MM.1S (cell line): ENCODE data around the gene CDKL4.
"Not testable (repeated sequence)": the region's sequence is repeated elsewhere in the genome, so short reads cannot be mapped to it uniquely, and the experiment has no call there.

Experiments
- DNase-seq: peaks from one replicate; pipeline ENCODE4 v3.0.0-alpha.2; 2015
- H2AFZ ChIP-seq: fragments of 300-600 bp; sonication (generic); 2 replicates; pipeline ENCODE4 v1.6.0; 2016; ENCODE audit warnings: antibody characterized with exemption, low read length
- H3F3A ChIP-seq: fragments of 300-600 bp; sonication (generic); 2 replicates; pipeline ENCODE4 v1.6.1; 2016; ENCODE audit warnings: mild to moderate bottlenecking, antibody characterized with exemption, low read length, moderate library complexity, mixed read lengths; ENCODE audit not compliant: insufficient read depth
- H3K27ac ChIP-seq: fragments of 300-600 bp; sonication (generic); 2 replicates; pipeline ENCODE4 v1.5.1; 2016; ENCODE audit warnings: mild to moderate bottlenecking, low read length
- H3K27me3 ChIP-seq: fragments of 300-600 bp; sonication (generic); replicated peaks from 2 replicates; pipeline ENCODE4 v1.6.0; 2016; ENCODE audit warnings: low read length; ENCODE audit not compliant: insufficient read depth
- H3K36me3 ChIP-seq: fragments of 300-600 bp; sonication (generic); replicated peaks from 2 replicates; pipeline ENCODE4 v1.6.1; 2016; ENCODE audit warnings: mild to moderate bottlenecking, low read length, mixed read lengths; ENCODE audit not compliant: insufficient read depth
- H3K4me1 ChIP-seq: fragments of 300-600 bp; sonication (generic); 2 replicates; pipeline ENCODE4 v1.6.1; 2016; ENCODE audit warnings: low read length, mixed read lengths
- H3K4me2 ChIP-seq: fragments of 300-600 bp; sonication (generic); 2 replicates; pipeline ENCODE4 v1.6.0; 2016; ENCODE audit warnings: low read depth, low read length
- H3K4me3 ChIP-seq: fragments of 300-600 bp; sonication (generic); 2 replicates; pipeline ENCODE4 v1.5.1; 2016; ENCODE audit warnings: low read length, mixed read lengths
- H3K79me2 ChIP-seq: fragments of 300-600 bp; sonication (generic); 2 replicates; pipeline ENCODE4 v1.6.1; 2016; ENCODE audit warnings: mixed run types, low read length, mixed read lengths
- H3K9ac ChIP-seq: fragments of 300-600 bp; sonication (generic); 2 replicates; pipeline ENCODE4 v1.6.1; 2016; ENCODE audit warnings: low read length, mixed read lengths
- H3K9me2 ChIP-seq: fragments of 300-600 bp; sonication (generic); replicated peaks from 2 replicates; pipeline ENCODE4 v1.6.1; 2016; ENCODE audit warnings: mild to moderate bottlenecking, low read length, mixed read lengths; ENCODE audit not compliant: insufficient read depth
- H3K9me3 ChIP-seq: fragments of 300-600 bp; sonication (generic); replicated peaks from 2 replicates; pipeline ENCODE4 v1.6.1; 2016; ENCODE audit warnings: mild to moderate bottlenecking, low read length, mixed read lengths; ENCODE audit not compliant: insufficient read depth
- H4K20me1 ChIP-seq: fragments of 300-600 bp; sonication (generic); 2 replicates; pipeline ENCODE4 v1.6.1; 2016; ENCODE audit warnings: mild to moderate bottlenecking, low read length, moderate library complexity, mixed read lengths; ENCODE audit not compliant: insufficient read depth
- CTCF ChIP-seq: fragments of 300-600 bp; sonication (generic); IDR thresholded peaks from 2 replicates; pipeline ENCODE4 v1.5.1; 2016; ENCODE audit warnings: antibody characterized with exemption, low read length, mixed read lengths
- EZH2 ChIP-seq: fragments of 300-600 bp; sonication (generic); optimal IDR thresholded peaks from 2 replicates; pipeline ENCODE3; 2017; ENCODE audit warnings: low read depth, mild to moderate bottlenecking, antibody characterized with exemption, low read length, mixed read lengths
- EZH2phosphoT487 ChIP-seq: fragments of 300-600 bp; sonication (generic); IDR thresholded peaks from 2 replicates; pipeline ENCODE4 v1.6.1; 2018; ENCODE audit warnings: antibody characterized with exemption, low read length

Gene CDKL4

GRCh38 chr2:39174022-39174421 lies 69.7 kb downstream of the CDKL4 start:
- H3K36me3 ChIP-seq = no peaks in the 10 kb centered on the region
- no peaks in the 10 kb centered on the region for H3K9me3 ChIP-seq
- no peak overlapping the region for H3K9ac ChIP-seq
- no peaks in the 10 kb centered on the region for H3K79me2 ChIP-seq
- no peak overlapping the region for H3K4me3 ChIP-seq
- H3K27me3 ChIP-seq = no peaks in the 10 kb centered on the region
- H3K4me2 ChIP-seq = no peak overlapping the region
- H3K9me2 ChIP-seq = no peaks in the 10 kb centered on the region
- DNase-seq = no peak
- H2AFZ ChIP-seq = no peak overlapping the region
- H3K4me1 ChIP-seq = no peaks in the 10 kb centered on the region
- no peak overlapping the region for H3K27ac ChIP-seq
- no peaks in the 10 kb centered on the region for H4K20me1 ChIP-seq
- H3F3A ChIP-seq = no peaks in the 10 kb centered on the region
- TF ChIP-seq EZH2phosphoT487 = no peak
- TF ChIP-seq CTCF = no peak
- TF ChIP-seq EZH2 = no peak

GRCh38 chr2:39172047-39172706 lies 71.6 kb downstream of the CDKL4 start:
- H3K4me1 ChIP-seq, H3K27ac ChIP-seq, H3F3A ChIP-seq, H3K4me2 ChIP-seq, H3K9me3 ChIP-seq, H3K79me2 ChIP-seq, H3K36me3 ChIP-seq, DNase-seq, H3K27me3 ChIP-seq, H4K20me1 ChIP-seq, H2AFZ ChIP-seq, H3K4me3 ChIP-seq, H3K9me2 ChIP-seq, H3K9ac ChIP-seq: not testable (repeated sequence)

GRCh38 chr2:39171621-39172020 lies 72.1 kb downstream of the CDKL4 start:
- Histone ChIP-seq H4K20me1 (no peaks in the 10 kb centered on the region), H3K4me3 (no peak overlapping the region), H2AFZ (no peak overlapping the region), H3K79me2 (no peaks in the 10 kb centered on the region), H3K9me3 (no peaks in the 10 kb centered on the region), H3K27ac (no peak overlapping the region), H3K9ac (no peak overlapping the region), H3K4me2 (no peak overlapping the region), H3K4me1 (no peaks in the 10 kb centered on the region), H3K36me3 (no peaks in the 10 kb centered on the region), H3F3A (no peaks in the 10 kb centered on the region), H3K27me3 (no peaks in the 10 kb centered on the region), H3K9me2 (no peaks in the 10 kb centered on the region)
- TF ChIP-seq EZH2 = no peak
- no peak for TF ChIP-seq CTCF
- TF ChIP-seq EZH2phosphoT487 = no peak
- no peak for DNase-seq

- no peaks in the 10 kb centered on the region for H3K79me2 ChIP-seq
- no peak overlapping the region for H3K4me3 ChIP-seq
- DNase-seq = no peak
- no peaks in the 10 kb centered on the region for H3K36me3 ChIP-seq
- H2AFZ ChIP-seq = no peak overlapping the region
- no peaks in the 10 kb centered on the region for H4K20me1 ChIP-seq
- no peaks in the 10 kb centered on the region for H3F3A ChIP-seq
- no peak overlapping the region for H3K4me2 ChIP-seq
- H3K27me3 ChIP-seq = no peaks in the 10 kb centered on the region
- no peaks in the 10 kb centered on the region for H3K4me1 ChIP-seq
- no peak for TF ChIP-seq CTCF
- no peak for TF ChIP-seq EZH2
- no peak for TF ChIP-seq EZH2phosphoT487
- no peaks in the 10 kb centered on the region for H3K9me2 ChIP-seq
- no peak overlapping the region for H3K9ac ChIP-seq
- no peak overlapping the region for H3K27ac ChIP-seq
- no peaks in the 10 kb centered on the region for H3K9me3 ChIP-seq
Measured at GRCh38 chr2:39164089-39164488, 79.7 kb downstream of the CDKL4 start.
